Left hindlimb (tissue), 1 donor: ENCODE data around the gene SORBS2.
A peak's percentile ranks its signal among the peaks of the same experiment; 100 is the strongest.

ENCODE experiments used
- DNase-seq: peaks from one replicate; pipeline ENCODE4 v3.0.0-alpha.2; 2018

The SORBS2 gene

GRCh38 chr4:185623444-185624258, 188.3 kb downstream of the SORBS2 start:
- DNase-seq, result no peak

- no peak for DNase-seq
Observed at GRCh38 chr4:185608185-185608584, 203.8 kb downstream of the SORBS2 start.

GRCh38 chr4:185602397-185602796, 209.6 kb downstream of the SORBS2 start:
- DNase-seq, result no peak

- DNase-seq, result no peak
Observed at GRCh38 chr4:185600801-185601434, 211.1 kb downstream of the SORBS2 start.

- no peak for DNase-seq
Observed at GRCh38 chr4:185599553-185600243, 212.3 kb downstream of the SORBS2 start.

- no peak for DNase-seq
Observed at GRCh38 chr4:185598846-185599552, 213.0 kb downstream of the SORBS2 start.

- peak; percentile 71 for DNase-seq
Observed at GRCh38 chr4:185597532-185598188, 214.3 kb downstream of the SORBS2 start.

GRCh38 chr4:185592845-185593488, 219.0 kb downstream of the SORBS2 start:
- DNase-seq, result no peak

- no peak for DNase-seq
Observed at GRCh38 chr4:185592438-185592837, 219.6 kb downstream of the SORBS2 start.

GRCh38 chr4:185591679-185592141, 220.3 kb downstream of the SORBS2 start:
- no peak for DNase-seq

GRCh38 chr4:185590982-185591381, 221.0 kb downstream of the SORBS2 start:
- no peak for DNase-seq

- DNase-seq, result no peak
Observed at GRCh38 chr4:185589067-185589836, 222.7 kb downstream of the SORBS2 start.

GRCh38 chr4:185587427-185588161, 224.4 kb downstream of the SORBS2 start:
- peak; percentile 49 for DNase-seq

GRCh38 chr4:185587030-185587426, 225.0 kb downstream of the SORBS2 start:
- no peak for DNase-seq

GRCh38 chr4:185585211-185585610, 226.8 kb downstream of the SORBS2 start:
- no peak for DNase-seq

GRCh38 chr4:185583813-185584212, 228.2 kb downstream of the SORBS2 start:
- DNase-seq, result no peak

- no peak for DNase-seq
Observed at GRCh38 chr4:185582651-185583400, 229.2 kb downstream of the SORBS2 start.

GRCh38 chr4:185580699-185581098, 231.3 kb downstream of the SORBS2 start:
- DNase-seq, result no peak

GRCh38 chr4:185578284-185578683, 233.7 kb downstream of the SORBS2 start:
- DNase-seq, result no peak
